D341Med (cell line): ENCODE data around the gene NTN4.
A peak's percentile ranks its signal among the peaks of the same experiment; 100 is the strongest.
"Not testable (repeated sequence)": the region's sequence is repeated elsewhere in the genome, so short reads cannot be mapped to it uniquely, and the experiment has no call there.

Source experiments
- DNase-seq: peaks from one replicate; pipeline ENCODE4 v3.0.0; 2012; ENCODE audit warnings: low spot score

The NTN4 gene

GRCh38 chr12:95790033-95790916 is at the start of gene NTN4:
Gene NTN4, minus strand, starts transcription at chr12:95790764. Its CDS starts 455 bp downstream, at chr12:95790309.
- peak; percentile 73 for DNase-seq

GRCh38 chr12:95838125-95838524 is 47.6 kb upstream of the NTN4 start:
- DNase-seq: no peak

- no peak for DNase-seq
These were observed 46.9 kb upstream of the NTN4 start for GRCh38 chr12:95837240-95838038.

- no peak for DNase-seq
These were observed 46.2 kb upstream of the NTN4 start for GRCh38 chr12:95836630-95837239.

- no peak for DNase-seq
These were observed 45.6 kb upstream of the NTN4 start for GRCh38 chr12:95836185-95836609.

DNA sequence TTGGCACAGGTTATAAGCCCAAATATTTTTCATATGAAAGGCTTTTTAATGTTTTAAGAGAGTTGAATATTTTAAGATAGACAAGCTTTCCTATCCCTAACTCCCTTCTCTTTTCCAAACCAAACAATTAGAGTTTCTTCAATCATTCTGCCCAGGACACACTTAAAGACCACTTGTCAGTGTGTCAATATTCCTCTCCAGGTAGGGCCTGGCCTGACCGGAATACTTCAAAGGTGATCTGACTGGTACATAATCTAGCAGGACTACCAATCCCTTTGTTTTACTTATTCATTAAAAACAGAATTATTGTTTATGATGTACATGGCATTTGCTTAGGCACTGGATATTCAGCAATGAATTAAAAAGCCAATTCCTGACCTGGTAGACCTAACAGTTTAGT is 44.0 kb upstream of the NTN4 start:
- no peak for DNase-seq

DNA sequence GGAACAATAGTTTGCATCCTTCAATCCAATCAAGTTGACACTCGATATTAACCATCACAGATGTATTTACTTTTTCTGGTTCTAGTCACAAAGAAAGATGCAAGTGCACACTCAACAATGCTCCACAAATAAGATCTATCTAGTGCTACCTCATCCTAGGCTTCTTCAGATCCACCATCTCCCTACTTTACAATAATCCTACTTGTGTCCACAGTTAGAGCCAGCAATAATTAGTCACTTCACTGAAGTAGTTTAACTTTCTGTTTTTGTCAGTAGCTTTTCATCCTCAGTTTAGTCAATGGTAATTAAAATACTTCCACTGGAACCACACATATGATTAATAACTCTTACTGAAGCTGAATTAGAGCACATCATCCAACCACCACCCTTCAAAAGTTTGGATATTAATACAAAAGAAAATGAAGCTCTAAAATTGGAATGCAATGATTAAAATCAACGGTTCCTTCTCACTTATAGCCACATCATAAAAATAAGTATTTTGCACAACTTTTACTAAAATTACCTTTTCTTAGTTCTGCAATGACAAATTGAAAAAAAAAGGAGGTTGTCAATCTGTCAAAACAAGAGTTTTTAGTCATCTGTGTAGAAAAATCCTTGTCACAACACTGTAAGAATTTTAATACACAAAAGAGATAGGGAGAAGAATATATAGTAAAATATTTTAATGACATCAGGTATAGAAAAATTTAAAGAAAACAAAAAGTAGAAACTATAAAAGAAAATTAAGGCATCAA is 39.9 kb upstream of the NTN4 start:
- DNase-seq: no peak

DNA sequence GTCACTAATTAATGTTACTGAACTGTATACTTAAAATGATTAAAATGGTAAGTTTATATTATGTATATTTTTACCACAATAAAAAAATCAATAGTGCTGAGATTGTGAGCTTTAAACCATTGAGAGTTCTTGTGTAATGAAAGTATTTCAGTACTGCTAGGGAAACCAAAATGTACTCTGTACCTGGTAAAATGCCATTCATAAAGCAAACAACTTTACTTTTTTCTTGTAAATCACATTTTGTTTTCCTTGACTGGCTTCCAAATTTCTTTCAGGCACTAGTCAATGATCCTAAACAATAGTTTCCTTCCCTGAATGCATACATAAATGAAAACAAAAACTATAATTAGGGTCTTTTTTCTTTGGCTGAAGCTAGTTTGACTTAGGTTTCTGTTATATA is 38.8 kb upstream of the NTN4 start:
- DNase-seq: no peak

DNA sequence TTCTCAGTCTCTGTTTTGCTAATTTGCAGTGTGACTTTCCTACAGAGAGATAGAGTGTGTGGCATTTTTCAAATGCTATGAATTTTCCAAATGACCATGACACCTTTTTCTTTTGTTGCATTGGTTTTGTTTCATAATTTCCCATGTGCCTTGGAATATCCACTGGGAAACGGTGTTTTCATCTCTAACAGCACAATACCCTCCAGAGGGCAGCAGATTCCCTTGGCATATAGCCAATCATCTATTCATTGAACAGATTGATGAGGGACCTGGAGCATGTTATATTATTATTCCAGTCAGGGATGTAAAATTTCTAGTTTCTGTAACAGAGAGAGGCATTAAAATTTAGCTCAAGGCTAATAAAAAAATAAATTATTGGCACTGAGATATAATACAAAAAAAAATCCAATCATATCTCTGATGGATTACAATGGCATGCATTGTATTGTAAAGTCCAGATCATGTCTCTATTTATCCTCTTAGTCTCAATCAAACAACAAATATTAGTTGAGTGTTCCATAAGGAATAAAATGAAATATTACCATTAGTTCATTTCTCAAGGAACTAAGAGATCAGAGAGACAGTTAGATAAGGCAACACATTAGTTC is 29.6 kb upstream of the NTN4 start:
- DNase-seq: peak; percentile 66

DNA sequence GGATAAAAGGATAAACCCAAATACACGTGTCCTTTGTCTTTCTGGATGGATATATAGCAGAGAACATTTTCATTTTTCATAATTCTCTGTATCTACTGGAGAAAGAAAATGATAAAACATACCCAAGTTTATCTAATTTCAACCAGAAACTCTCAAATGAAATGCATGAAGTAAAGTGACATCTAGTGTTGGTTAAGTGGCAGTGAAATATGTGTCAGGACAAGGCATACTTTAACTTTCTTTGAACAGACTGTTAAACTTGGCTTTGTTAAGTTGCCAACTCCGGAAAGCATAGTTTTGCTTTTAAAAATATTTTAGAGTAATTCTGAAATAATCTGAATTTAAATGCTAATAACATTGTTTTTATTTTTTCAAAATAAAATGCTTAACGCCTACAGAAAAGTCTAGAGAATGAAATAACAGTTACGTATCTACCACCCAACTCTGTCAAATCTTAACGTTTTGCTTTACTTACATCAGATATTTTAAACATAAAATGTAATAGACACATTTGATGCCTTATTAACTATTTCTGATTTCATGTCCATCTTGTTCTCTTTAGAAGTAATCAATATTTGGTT is 25.2 kb upstream of the NTN4 start:
- DNase-seq: peak; percentile 33

GRCh38 chr12:95812155-95812554 is 21.6 kb upstream of the NTN4 start:
- not testable (repeated sequence) for DNase-seq

DNA sequence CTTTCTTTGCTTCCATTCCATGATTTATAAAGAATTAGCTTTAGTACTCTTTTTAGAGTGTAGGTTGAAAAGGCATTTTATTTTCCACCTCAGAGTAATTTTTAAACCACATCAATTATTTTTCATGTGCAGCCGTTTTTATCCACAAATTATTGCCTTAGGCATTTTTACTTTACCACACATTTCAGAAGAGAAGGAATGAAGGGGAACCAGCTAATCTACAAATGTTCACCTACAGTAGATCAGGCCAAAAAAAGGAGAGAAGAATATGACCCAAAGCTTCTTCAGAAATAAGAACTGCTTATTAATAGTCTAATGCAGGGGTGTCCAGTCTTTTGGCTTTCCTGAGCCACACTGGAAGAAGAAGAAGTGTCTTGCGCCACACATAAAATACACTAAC is 19.8 kb upstream of the NTN4 start:
- no peak for DNase-seq

GRCh38 chr12:95809000-95809680 is 18.6 kb upstream of the NTN4 start:
- DNase-seq: no peak

GRCh38 chr12:95808146-95808545 is 17.6 kb upstream of the NTN4 start:
- no peak for DNase-seq

DNA sequence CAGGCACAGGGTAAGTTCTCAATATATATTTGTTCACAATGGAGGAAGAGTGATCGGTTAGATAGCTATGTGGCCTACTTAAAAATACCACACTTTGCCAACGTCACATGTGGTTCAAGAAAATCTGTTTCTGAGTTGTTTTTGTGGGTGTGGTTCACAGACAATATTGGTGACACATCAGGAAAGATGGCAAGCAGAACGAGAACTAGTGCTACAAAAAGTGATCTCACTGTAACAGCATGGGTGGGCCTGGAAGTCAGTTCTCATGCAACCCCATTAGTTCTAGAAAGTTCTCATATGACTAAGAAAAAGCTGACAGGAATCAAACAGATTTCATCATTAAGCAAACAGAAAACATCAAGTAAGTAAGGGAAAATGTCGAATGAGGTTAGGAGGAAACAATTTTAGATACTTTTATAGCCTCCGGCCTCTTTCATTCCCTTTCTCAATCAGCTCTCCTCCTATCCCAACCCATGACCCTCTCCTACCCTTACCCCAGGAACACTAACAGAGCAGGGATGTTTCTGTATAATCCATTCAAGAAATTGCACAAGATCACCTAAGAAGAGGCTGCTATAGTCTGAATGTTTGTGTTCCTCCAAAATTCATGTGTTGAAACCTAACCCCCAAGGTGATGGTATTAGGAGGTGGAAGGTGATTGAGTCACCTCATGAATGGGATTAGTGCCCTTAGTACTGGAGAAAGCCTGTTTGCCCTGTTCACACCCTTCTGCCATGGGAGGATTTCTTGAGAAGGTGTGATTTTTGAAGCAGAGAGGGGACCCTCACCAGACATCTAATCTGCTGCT is 15.5 kb upstream of the NTN4 start:
- no peak for DNase-seq

DNA sequence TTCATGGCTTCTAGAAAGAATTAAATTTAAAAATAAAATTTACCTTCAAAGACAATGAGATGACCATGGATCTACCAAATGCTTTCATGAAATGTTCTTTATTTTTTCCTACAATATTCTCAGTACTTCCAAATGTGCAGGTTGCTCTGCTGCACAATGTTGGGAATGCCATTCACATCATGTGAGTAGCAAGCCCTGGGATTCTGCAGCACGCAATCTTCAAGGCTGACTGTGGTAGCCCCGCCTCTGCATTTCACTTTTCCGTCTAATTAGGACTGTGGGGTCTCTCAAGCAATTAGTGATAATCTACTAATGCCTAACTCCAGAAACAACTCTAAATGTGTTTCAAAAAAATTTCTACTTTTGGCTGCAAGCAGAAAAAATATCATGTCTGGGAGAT is 13.7 kb upstream of the NTN4 start:
- no peak for DNase-seq

- no peak for DNase-seq
These were observed 13.3 kb upstream of the NTN4 start for GRCh38 chr12:95803817-95804216.

DNA sequence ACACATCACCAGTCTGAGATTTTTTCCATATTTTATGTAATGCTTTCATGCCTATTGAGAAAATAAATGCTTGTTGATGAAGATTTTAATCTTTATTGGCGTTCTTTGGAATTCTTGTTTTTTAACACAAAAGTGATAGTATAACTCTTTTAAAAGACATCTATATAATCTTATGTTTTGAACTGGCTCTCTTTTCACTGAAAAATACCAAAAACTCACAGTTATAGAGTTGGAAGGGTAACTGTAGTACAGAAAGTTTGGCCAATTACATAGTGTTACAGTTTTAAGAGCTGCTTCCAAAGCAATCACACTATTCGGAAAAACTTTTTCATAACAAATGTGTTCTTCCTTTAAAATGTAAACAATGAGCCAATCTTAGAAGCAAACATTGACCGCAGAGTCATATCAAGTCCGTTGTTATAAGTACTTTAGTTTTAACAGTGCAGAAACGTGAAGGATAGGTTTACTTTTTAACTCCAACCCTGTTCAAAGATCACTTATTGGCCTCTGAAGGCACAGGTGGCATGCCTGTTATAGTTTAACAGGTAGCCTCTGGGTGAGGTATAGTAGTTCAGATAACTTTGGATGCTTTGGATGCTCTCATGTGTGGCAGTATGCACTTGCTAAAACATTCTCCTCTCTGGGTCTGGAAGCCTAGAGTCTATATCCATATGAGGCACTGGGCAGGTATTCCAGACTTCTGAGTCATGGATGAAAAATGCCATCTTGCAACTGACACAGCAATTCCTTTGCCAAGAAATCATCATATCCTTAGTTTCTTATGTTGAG is 12.1 kb upstream of the NTN4 start:
- DNase-seq: no peak

DNA sequence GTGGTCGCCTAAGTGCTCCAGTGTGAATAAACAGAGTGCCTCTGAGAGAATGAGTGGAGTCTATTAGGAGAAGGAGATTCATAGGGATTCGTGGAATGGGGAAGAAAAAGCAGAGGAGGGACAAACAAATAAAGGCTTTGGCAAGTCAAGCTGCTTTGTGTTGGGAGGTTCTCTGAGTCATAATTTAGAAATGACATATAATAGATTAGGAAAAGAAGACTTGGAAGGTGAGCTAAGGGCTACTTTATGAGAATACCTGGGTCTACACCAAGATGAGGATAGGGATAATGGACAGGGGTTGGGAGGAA is 6.4 kb upstream of the NTN4 start:
- DNase-seq: no peak
